WTC11 (cell line): ENCODE data around the gene HHIP. TPM values are rescaled to one million over a fixed set of nuclear protein-coding genes. Genes with fewer than 3 reads are reported as not detected.

Experiments used
- ATAC-seq: fragments of 200-7000 bp; cut with Tn5 transposase; 2 replicates; pipeline ENCODE4 v1.10.0; 2021; ENCODE audit warnings: mild to moderate bottlenecking, moderate library complexity
- CTCF ChIA-PET: fragments of 300-600 bp; sonication (Branson Sonifier 250); formaldehyde crosslinking; loops from one replicate; lab custom pipeline; 2021; ENCODE audit warnings: antibody characterized with exemption; lab: Charles Lee
- POLR2A ChIA-PET: fragments of 350-600 bp; sonication (Branson Sonifier 250); formaldehyde crosslinking; loops from one replicate; lab custom pipeline; 2021; ENCODE audit warnings: antibody characterized with exemption; lab: Charles Lee
- DNase-seq: peaks from one replicate; pipeline ENCODE4 v3.0.0; 2021; ENCODE audit warnings: low spot score
- H3K27ac Mint-ChIP-seq: 2 replicates; pipeline ENCODE4 v1.8.0; 2021; ENCODE audit warnings: mixed read lengths
- H3K27me3 Mint-ChIP-seq: 2 replicates; pipeline ENCODE4 v1.8.0; 2021; ENCODE audit warnings: low read depth, mild to moderate bottlenecking, moderate library complexity, mixed read lengths
- H3K36me3 Mint-ChIP-seq: 2 replicates; pipeline ENCODE4 v1.8.0; 2021; ENCODE audit warnings: mixed read lengths
- H3K4me1 Mint-ChIP-seq: 2 replicates; pipeline ENCODE4 v1.8.0; 2022; ENCODE audit warnings: mixed read lengths
- H3K4me3 Mint-ChIP-seq: 2 replicates; pipeline ENCODE4 v1.8.0; 2021; ENCODE audit warnings: mild to moderate bottlenecking, moderate library complexity, mixed read lengths
- H3K9me3 Mint-ChIP-seq: 2 replicates; pipeline ENCODE4 v1.8.0; 2021; ENCODE audit warnings: mixed read lengths
- AR ChIP-seq: fragments of 250-450 bp; sonication (Bioruptor Pico); IDR thresholded peaks from 2 replicates; pipeline ENCODE4 v1.9.0; 2021; ENCODE audit warnings: mild to moderate bottlenecking
- ATF3 ChIP-seq: sonication (generic); formaldehyde crosslinking; conservative IDR thresholded peaks from 2 replicates; pipeline ENCODE4 v1.8.1; 2022; ENCODE audit warnings: mild to moderate bottlenecking, missing genetic modification reagents
- CBFB ChIP-seq: sonication (generic); formaldehyde crosslinking; IDR thresholded peaks from 2 replicates; pipeline ENCODE4 v1.8.1; 2022; ENCODE audit warnings: mild to moderate bottlenecking, low read depth, missing genetic modification reagents
- CDX4 ChIP-seq: fragments of 250-450 bp; sonication (Bioruptor Pico); IDR thresholded peaks from 2 replicates; pipeline ENCODE4 v1.9.0; 2021; ENCODE audit warnings: moderate library complexity, mild to moderate bottlenecking, inconsistent platforms, borderline replicate concordance
- CREM ChIP-seq: sonication (generic); formaldehyde crosslinking; IDR thresholded peaks from 2 replicates; pipeline ENCODE4 v1.8.1; 2022; ENCODE audit warnings: mild to moderate bottlenecking, missing genetic modification reagents, moderate library complexity
- ELF4 ChIP-seq: sonication (generic); formaldehyde crosslinking; IDR thresholded peaks from 2 replicates; pipeline ENCODE4 v1.8.1; 2022; ENCODE audit warnings: low read depth, mild to moderate bottlenecking, moderate library complexity, missing genetic modification reagents
- GABPB1 ChIP-seq: sonication (generic); formaldehyde crosslinking; IDR thresholded peaks from 2 replicates; pipeline ENCODE4 v1.8.1; 2023; ENCODE audit warnings: mild to moderate bottlenecking, missing genetic modification reagents
- GTF2I ChIP-seq: fragments of 250-450 bp; sonication (Bioruptor Pico); conservative IDR thresholded peaks from 2 replicates; pipeline ENCODE4 v1.4.0; 2021; ENCODE audit warnings: mild to moderate bottlenecking
- NFATC4 ChIP-seq: fragments of 250-450 bp; sonication (Bioruptor Pico); IDR thresholded peaks from 2 replicates; pipeline ENCODE4 v1.9.0; 2021; ENCODE audit warnings: mild to moderate bottlenecking
- NR1H2 ChIP-seq: sonication (generic); formaldehyde crosslinking; IDR thresholded peaks from 2 replicates; pipeline ENCODE4 v1.9.0; 2021; ENCODE audit warnings: mild to moderate bottlenecking, moderate library complexity, missing genetic modification reagents
- NR2C2 ChIP-seq: sonication (generic); formaldehyde crosslinking; IDR thresholded peaks from 2 replicates; pipeline ENCODE4 v1.8.0; 2022; ENCODE audit warnings: mild to moderate bottlenecking, missing genetic modification reagents
- OVOL2 ChIP-seq: fragments of 250-450 bp; sonication (Bioruptor Pico); IDR thresholded peaks from 2 replicates; pipeline ENCODE4 v1.9.0; 2021; ENCODE audit warnings: mild to moderate bottlenecking, borderline replicate concordance
- ZBTB43 ChIP-seq: sonication (generic); formaldehyde crosslinking; IDR thresholded peaks from 2 replicates; pipeline ENCODE4 v1.8.1; 2023; ENCODE audit warnings: mild to moderate bottlenecking, missing genetic modification reagents
- ZNF121 ChIP-seq: sonication (generic); formaldehyde crosslinking; IDR thresholded peaks from 2 replicates; pipeline ENCODE4 v1.8.0; 2023; ENCODE audit warnings: missing genetic modification reagents
- ZNF532 ChIP-seq: fragments of 250-450 bp; sonication (Bioruptor Pico); IDR thresholded peaks from 2 replicates; pipeline ENCODE4 v1.9.0; 2021; ENCODE audit warnings: mild to moderate bottlenecking, borderline replicate concordance
- total RNA-seq: library from RNA; stranded (reverse); gene quantifications from 3 replicates; pipeline ENCODE4 v1.2.3, GENCODE V29; 2021
- TF ChIP-seq, protein P1 (sequence below): sonication (generic); formaldehyde crosslinking; IDR thresholded peaks from 2 replicates; pipeline ENCODE4 v1.8.0; 2022; ENCODE audit warnings: mild to moderate bottlenecking, missing genetic modification reagents
- TF ChIP-seq, protein P2 (sequence below): sonication (generic); formaldehyde crosslinking; IDR thresholded peaks from 2 replicates; pipeline ENCODE4 v1.8.1; 2023; ENCODE audit warnings: mild to moderate bottlenecking, moderate library complexity, missing genetic modification reagents
- TF ChIP-seq, protein P3 (sequence below): fragments of 200-600 bp; IDR thresholded peaks from 2 replicates; pipeline ENCODE4 v1.8.0; 2022; ENCODE audit warnings: antibody characterized with exemption
- TF ChIP-seq, protein P4 (sequence below): sonication (generic); formaldehyde crosslinking; IDR thresholded peaks from 2 replicates; pipeline ENCODE4 v1.8.1; 2022; ENCODE audit warnings: missing genetic modification reagents, borderline replicate concordance

Gene HHIP
- total RNA-seq, 1 experiment from 2014 or later: 0.22 TPM

- no peak for TF ChIP-seq ZNF532
- TF ChIP-seq GTF2I (CRISPR knock-in tag): no peak
- no peak for TF ChIP-seq ATF3 (CRISPR knock-in tag)
- no peak for TF ChIP-seq ZNF121
- TF ChIP-seq NR1H2 (CRISPR knock-in tag): no peak
- TF ChIP-seq, protein P1, sequence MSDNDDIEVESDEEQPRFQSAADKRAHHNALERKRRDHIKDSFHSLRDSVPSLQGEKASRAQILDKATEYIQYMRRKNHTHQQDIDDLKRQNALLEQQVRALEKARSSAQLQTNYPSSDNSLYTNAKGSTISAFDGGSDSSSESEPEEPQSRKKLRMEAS (CRISPR knock-in tag): no peak
- TF ChIP-seq OVOL2: no peak
- TF ChIP-seq, protein P2, sequence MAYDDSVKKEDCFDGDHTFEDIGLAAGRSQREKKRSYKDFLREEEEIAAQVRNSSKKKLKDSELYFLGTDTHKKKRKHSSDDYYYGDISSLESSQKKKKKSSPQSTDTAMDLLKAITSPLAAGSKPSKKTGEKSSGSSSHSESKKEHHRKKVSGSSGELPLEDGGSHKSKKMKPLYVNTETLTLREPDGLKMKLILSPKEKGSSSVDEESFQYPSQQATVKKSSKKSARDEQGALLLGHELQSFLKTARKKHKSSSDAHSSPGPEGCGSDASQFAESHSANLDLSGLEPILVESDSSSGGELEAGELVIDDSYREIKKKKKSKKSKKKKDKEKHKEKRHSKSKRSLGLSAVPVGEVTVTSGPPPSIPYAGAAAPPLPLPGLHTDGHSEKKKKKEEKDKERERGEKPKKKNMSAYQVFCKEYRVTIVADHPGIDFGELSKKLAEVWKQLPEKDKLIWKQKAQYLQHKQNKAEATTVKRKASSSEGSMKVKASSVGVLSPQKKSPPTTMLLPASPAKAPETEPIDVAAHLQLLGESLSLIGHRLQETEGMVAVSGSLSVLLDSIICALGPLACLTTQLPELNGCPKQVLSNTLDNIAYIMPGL (CRISPR knock-in tag): no peak
- TF ChIP-seq CBFB: no peak
- no peak for TF ChIP-seq ZBTB43 (CRISPR knock-in tag)
- no peak for TF ChIP-seq ELF4
- TF ChIP-seq AR (CRISPR knock-in tag): no peak
- no peak for TF ChIP-seq NR2C2 (CRISPR knock-in tag)
- no peak for TF ChIP-seq NFATC4
Observed at GRCh38 chr4:144627663-144628076, 18.3 kb upstream of the HHIP start (continued).

GRCh38 chr4:144633215-144633614, 12.7 kb upstream of the HHIP start:
- H3K36me3 Mint-ChIP-seq: no peaks in the 10 kb centered on the region
- no peak for TF ChIP-seq GABPB1 (CRISPR knock-in tag)
- TF ChIP-seq, protein P3, sequence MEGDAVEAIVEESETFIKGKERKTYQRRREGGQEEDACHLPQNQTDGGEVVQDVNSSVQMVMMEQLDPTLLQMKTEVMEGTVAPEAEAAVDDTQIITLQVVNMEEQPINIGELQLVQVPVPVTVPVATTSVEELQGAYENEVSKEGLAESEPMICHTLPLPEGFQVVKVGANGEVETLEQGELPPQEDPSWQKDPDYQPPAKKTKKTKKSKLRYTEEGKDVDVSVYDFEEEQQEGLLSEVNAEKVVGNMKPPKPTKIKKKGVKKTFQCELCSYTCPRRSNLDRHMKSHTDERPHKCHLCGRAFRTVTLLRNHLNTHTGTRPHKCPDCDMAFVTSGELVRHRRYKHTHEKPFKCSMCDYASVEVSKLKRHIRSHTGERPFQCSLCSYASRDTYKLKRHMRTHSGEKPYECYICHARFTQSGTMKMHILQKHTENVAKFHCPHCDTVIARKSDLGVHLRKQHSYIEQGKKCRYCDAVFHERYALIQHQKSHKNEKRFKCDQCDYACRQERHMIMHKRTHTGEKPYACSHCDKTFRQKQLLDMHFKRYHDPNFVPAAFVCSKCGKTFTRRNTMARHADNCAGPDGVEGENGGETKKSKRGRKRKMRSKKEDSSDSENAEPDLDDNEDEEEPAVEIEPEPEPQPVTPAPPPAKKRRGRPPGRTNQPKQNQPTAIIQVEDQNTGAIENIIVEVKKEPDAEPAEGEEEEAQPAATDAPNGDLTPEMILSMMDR: no peak
- TF ChIP-seq CDX4: no peak
- no peak for TF ChIP-seq CREM (CRISPR knock-in tag)
- TF ChIP-seq OVOL2: no peak
- TF ChIP-seq, protein P4, sequence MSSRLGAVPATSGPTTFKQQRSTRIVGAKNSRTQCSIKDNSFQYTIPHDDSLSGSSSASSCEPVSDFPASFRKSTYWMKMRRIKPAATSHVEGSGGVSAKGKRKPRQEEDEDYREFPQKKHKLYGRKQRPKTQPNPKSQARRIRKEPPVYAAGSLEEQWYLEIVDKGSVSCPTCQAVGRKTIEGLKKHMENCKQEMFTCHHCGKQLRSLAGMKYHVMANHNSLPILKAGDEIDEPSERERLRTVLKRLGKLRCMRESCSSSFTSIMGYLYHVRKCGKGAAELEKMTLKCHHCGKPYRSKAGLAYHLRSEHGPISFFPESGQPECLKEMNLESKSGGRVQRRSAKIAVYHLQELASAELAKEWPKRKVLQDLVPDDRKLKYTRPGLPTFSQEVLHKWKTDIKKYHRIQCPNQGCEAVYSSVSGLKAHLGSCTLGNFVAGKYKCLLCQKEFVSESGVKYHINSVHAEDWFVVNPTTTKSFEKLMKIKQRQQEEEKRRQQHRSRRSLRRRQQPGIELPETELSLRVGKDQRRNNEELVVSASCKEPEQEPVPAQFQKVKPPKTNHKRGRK: no peak
- no peak for DNase-seq
- no peak overlapping the region for H3K27ac Mint-ChIP-seq
- no peaks in the 10 kb centered on the region for H3K4me1 Mint-ChIP-seq
- H3K27me3 Mint-ChIP-seq: no peaks in the 10 kb centered on the region
- CTCF ChIA-PET: no interaction called here
- no peak overlapping the region for H3K4me3 Mint-ChIP-seq
- no peaks in the 10 kb centered on the region for H3K9me3 Mint-ChIP-seq
- POLR2A ChIA-PET: no interaction called here
- ATAC-seq: no peak
